GM18526 (cell line): ENCODE measurements around the gene FAM118B.

ENCODE experiments used
- POLR2A ChIP-seq: IDR thresholded peaks from 3 replicates; pipeline ENCODE4 v1.6.1; 2011; ENCODE audit not compliant: insufficient read length; ENCODE audit errors: extremely low read depth

The FAM118B gene

GRCh38 chr11:126211236-126212088 lies at the start of gene FAM118B, which contains the start of gene RPUSD4:
FAM118B (plus strand) TSS chr11:126211782; CDS start chr11:126235002, 23,220 bp downstream.
RPUSD4 (minus strand) TSS chr11:126211650; CDS start chr11:126211638, 12 bp downstream.
- peak; percentile 95 for TF ChIP-seq POLR2A

DNA sequence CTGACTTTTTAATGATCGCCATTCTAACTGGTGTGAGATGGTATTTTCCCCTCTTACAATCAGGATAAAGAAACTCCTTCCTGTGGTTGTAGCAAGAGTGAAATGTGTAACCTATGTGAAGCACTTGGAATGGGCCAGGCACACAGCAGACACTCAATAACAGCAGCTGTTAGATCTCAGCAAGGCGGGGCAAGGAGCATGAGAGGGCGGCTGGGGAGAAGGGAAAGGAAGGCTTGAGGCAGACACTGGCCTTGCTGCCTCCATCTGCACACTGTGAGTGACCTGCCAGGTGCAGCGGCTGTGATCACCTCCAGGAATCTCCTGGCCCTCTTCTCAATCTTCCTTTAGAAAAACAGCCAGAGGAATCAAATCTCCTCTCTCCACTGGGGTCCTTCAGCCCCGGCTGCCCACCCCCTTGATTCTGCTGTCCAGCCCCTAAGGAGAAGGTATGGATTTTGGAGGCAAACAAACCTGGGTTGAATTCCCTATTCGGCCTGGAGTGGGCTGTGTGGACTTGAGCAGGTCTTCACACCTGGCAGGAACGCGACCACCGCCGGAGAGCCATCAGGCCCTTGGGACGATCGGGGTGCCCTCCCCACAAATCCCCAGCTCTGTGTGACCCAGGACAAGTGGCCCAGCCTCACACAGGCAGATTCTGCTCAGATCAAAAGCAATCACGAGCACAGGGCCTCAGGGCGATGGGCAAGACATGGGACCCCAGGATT lies 49.1 kb upstream of the FAM118B start:
- no peak for TF ChIP-seq POLR2A

GRCh38 chr11:126163074-126163700 lies 48.4 kb upstream of the FAM118B start:
- no peak for TF ChIP-seq POLR2A

DNA sequence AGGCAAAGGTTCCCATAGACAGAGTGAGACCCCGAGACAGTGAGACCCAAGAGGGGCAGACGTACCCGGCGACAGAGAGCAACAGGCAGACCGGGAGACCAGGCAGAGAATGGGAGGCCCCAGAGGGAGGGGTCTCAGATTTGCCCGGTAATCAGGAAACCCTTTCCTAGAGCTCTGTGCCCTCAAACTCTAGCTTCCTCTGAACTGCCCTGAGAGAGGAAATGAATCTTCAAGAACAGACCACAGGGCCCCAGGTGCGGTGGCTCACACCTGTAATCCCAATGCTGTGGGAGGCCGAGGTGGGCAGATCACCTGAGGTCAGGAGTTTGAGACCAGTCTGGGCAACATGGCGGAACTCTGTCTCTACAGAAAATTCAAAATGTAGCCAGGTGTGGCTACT lies 47.8 kb upstream of the FAM118B start:
- TF ChIP-seq POLR2A, result no peak

DNA sequence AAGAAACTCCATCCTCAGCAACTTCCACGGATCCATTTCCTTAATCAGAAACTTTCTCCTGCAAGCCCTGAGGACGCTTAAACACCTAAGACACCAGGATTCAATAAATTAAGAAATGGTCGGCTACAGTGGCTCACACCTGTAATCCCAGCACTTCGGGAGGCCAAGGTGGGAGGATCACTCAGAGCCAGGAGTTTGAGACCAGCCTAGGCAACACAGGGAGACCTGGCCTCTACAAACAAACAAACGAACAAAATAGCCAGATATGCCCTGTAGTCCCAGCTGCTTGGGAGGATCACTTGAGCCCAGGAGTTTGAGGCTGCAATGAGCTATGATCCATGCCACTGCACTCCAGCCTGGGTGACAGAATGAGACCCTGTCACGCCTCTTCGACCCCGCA lies 46.8 kb upstream of the FAM118B start:
- TF ChIP-seq POLR2A, result no peak

DNA sequence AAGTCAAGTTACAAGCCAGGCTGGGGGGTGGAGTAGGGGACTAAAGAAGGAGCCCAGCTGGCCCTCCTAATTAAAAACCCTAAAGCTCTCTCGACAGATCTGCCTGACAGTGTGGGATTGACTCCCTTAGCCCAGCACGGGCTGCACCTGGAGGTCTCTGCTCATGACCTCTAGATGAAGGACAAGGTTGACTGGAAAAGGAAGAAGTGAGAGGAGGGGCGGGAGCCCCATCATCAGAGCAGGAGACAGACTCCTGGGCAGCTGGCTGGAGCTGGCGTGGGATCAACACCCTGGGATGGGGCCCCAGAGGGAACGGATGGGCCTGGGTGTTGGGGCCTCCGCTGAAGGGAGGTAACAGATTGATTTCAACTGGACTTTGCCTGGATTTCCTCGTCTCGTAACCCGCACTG lies 46.3 kb upstream of the FAM118B start:
- TF ChIP-seq POLR2A, result no peak

GRCh38 chr11:126165757-126166156 lies 45.8 kb upstream of the FAM118B start:
- no peak for TF ChIP-seq POLR2A

- no peak for TF ChIP-seq POLR2A
Observed at GRCh38 chr11:126166413-126166812, 45.2 kb upstream of the FAM118B start.

DNA sequence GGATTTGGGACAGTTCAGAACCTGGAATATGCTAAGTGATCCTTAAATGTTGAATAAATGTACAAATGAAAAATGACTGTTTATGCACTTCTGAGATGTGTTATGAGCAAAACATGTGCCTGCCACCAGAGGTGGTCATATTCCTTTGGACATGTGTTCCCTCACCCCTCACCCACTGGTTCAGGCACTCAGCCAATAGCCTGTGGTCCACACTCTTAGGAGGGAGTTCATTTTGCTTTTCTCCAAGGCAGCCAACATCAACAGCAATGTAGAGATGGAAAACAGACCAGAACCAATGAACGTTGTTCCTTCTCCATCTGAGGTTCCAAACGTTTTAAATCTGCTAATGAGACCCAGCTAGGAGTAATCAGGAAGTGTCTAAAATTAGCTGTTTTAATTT lies 44.1 kb upstream of the FAM118B start:
- TF ChIP-seq POLR2A, result no peak

- TF ChIP-seq POLR2A, result no peak
Observed at GRCh38 chr11:126169291-126169690, 42.3 kb upstream of the FAM118B start.

- no peak for TF ChIP-seq POLR2A
Observed at GRCh38 chr11:126172596-126173038, 39.0 kb upstream of the FAM118B start.

DNA sequence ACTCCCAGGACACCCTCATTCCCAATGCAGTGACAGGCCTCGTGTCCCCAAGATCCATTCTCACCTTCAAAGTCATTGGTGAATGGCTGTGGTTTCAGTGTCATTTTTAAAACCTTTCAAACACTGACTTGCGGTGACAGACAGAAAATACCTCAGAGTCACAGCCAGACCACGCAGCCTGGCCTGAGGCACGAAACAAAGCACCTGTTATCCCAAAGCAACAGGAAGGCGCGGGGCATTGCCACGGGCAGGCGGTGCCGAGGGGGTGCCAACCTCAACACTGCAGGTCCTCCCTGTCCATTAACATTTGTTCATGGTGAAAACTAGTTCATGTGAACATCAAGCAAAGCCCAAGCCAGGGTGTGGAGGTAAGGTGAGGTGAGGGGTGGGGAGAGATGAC lies 38.3 kb upstream of the FAM118B start:
- no peak for TF ChIP-seq POLR2A

DNA sequence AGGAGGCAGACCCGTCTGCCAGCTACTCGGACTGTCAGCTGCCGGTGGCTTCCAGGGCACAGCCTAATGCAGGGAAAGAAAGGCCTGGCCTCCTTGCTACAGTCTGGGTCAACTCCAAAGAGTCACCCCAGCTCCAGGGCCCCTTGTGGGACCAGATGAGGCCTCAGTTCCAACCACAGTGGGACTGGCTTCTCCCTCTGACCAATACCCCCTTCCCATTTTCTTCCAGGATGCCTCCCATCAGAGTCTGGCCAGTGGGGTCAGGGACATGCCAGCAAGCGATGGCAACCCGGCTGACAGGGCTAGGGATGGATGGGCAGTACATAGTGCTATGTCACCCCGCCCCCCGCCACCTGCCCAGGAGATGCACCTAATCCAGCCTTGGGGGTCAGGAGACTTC lies 36.8 kb upstream of the FAM118B start:
- TF ChIP-seq POLR2A, result no peak

DNA sequence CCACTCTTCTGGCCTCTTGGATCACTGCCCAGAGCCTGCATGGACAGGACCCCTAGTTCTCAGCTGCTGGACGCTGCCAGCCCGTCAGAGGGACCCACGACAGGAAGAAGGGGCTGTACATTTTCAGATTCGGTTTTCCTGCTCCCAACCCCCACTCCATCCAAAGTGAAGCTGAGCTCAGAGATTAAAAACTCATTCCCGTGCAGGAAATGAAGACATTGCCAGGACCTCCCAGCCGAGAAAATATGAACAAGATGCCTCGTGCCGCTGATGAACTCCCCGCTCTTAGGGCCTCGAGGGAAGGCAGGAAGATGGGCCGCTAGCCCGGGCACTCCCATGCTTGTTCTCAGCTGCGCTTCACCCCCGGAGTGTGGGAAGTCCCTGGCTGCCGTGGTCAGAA lies 36.2 kb upstream of the FAM118B start:
- TF ChIP-seq POLR2A, result no peak

- no peak for TF ChIP-seq POLR2A
Observed at GRCh38 chr11:126176853-126177470, 34.6 kb upstream of the FAM118B start.
